ENCODE measurements around the gene ZNF563. TPM values are rescaled to one million over a fixed set of nuclear protein-coding genes. Genes with fewer than 3 reads are reported as not detected.
"Not testable (repeated sequence)": the region's sequence is repeated elsewhere in the genome, so short reads cannot be mapped to it uniquely, and the experiment has no call there.

ZNF563 gene
- total RNA-seq, 2 donors from 2014 or later = 2.7 to 3.0 TPM

- intact Hi-C loops (cut with DNase I) = no loop called here
- peak; percentile 29 for DNase-seq
Observed at GRCh38 chr19:12364391-12365235, 31.2 kb upstream of the ZNF563 start.

GRCh38 chr19:12362236-12362635 lies 28.8 kb upstream of the ZNF563 start:
- H3K9me3 ChIP-seq; H3K9ac ChIP-seq (ENCODE audit: low read depth in 2 of 2, low read length in 2 of 2); H3K27me3 ChIP-seq; intact Hi-C loops (cut with DNase I); DNase-seq; H3K27ac ChIP-seq; H3K4me3 ChIP-seq; H3K4me1 ChIP-seq; H3K36me3 ChIP-seq: not testable (repeated sequence)

More at GRCh38 chr19:12364391-12365235, 31.2 kb upstream of the ZNF563 start:
- H3K27me3 ChIP-seq = no peaks in the 10 kb centered on the region
- H3K9ac ChIP-seq (ENCODE audit: low read depth in 2 of 2, low read length in 2 of 2) = peak overlapping the region; percentile 77 to 82
- no peaks in the 10 kb centered on the region for H3K4me1 ChIP-seq
- H3K36me3 ChIP-seq = no peaks in the 10 kb centered on the region
- no peaks in the 10 kb centered on the region for H3K9me3 ChIP-seq
- H3K4me3 ChIP-seq = peak overlapping the region; percentile 71
- no peak for TF ChIP-seq CTCF (IDR thresholded peaks at IDR 0.05)
- H3K27ac ChIP-seq = peak overlapping the region; percentile 48

GRCh38 chr19:12353375-12353774 lies 19.9 kb upstream of the ZNF563 start:
- H3K4me1 ChIP-seq = no peaks in the 10 kb centered on the region
- intact Hi-C loops (cut with DNase I) = no loop called here
- H3K27ac ChIP-seq = no peak overlapping the region
- no peak for DNase-seq
- no peak for TF ChIP-seq CTCF (IDR thresholded peaks at IDR 0.05)
- no peaks in the 10 kb centered on the region for H3K27me3 ChIP-seq
- H3K9me3 ChIP-seq = no peaks in the 10 kb centered on the region
- H3K36me3 ChIP-seq = peaks cover 6% of the 10 kb centered on the region
- H3K9ac ChIP-seq (ENCODE audit: low read depth in 2 of 2, low read length in 2 of 2) = no peak overlapping the region
- H3K4me3 ChIP-seq = no peak overlapping the region

GRCh38 chr19:12350890-12351197 lies 17.4 kb upstream of the ZNF563 start:
- Histone ChIP-seq H3K36me3 (peaks cover 6% of the 10 kb centered on the region), H3K9me3 (no peaks in the 10 kb centered on the region), H3K4me1 (no peaks in the 10 kb centered on the region), H3K27me3 (no peaks in the 10 kb centered on the region), H3K27ac (no peak overlapping the region), H3K9ac (ENCODE audit: low read depth in 2 of 2, low read length in 2 of 2) (no peak overlapping the region), H3K4me3 (no peak overlapping the region)
- no peak for DNase-seq
- TF ChIP-seq CTCF (IDR thresholded peaks at IDR 0.05) = no peak
- intact Hi-C loops (cut with DNase I) = no loop called here

GRCh38 chr19:12350185-12350889 lies 16.9 kb upstream of the ZNF563 start:
- intact Hi-C loops (cut with DNase I) = no loop called here
- no peaks in the 10 kb centered on the region for H3K27me3 ChIP-seq
- no peaks in the 10 kb centered on the region for H3K4me1 ChIP-seq
- no peak for TF ChIP-seq CTCF (IDR thresholded peaks at IDR 0.05)
- H3K36me3 ChIP-seq = peaks cover 6% of the 10 kb centered on the region
- no peak overlapping the region for H3K27ac ChIP-seq
- DNase-seq = no peak
- no peak overlapping the region for H3K4me3 ChIP-seq
- H3K9me3 ChIP-seq = no peaks in the 10 kb centered on the region
- no peak overlapping the region for H3K9ac ChIP-seq (ENCODE audit: low read depth in 2 of 2, low read length in 2 of 2)

GRCh38 chr19:12346896-12347295 lies 13.5 kb upstream of the ZNF563 start:
- Histone ChIP-seq H3K9ac (ENCODE audit: low read depth in 2 of 2, low read length in 2 of 2) (no peak overlapping the region), H3K27me3 (no peaks in the 10 kb centered on the region), H3K27ac (no peak overlapping the region), H3K36me3 (peaks cover 6% of the 10 kb centered on the region), H3K4me1 (no peaks in the 10 kb centered on the region), H3K9me3 (no peaks in the 10 kb centered on the region), H3K4me3 (no peak overlapping the region)
- no peak for DNase-seq
- intact Hi-C loops (cut with DNase I) = no loop called here
- no peak for TF ChIP-seq CTCF (IDR thresholded peaks at IDR 0.05)
